Hepatocyte (in vitro differentiated cells): ENCODE data around the gene OAS1. TPM values are rescaled to one million over a fixed set of nuclear protein-coding genes. Genes with fewer than 3 reads are reported as not detected.

ENCODE experiments used
- DNase-seq: peaks from one replicate; pipeline ENCODE4 v3.0.0-alpha.2; 2016; ENCODE audit warnings: low spot score
- H2AFZ ChIP-seq: fragments of 200-600 bp; sonication (generic); 2 replicates; pipeline ENCODE4 v1.6.0; 2016; ENCODE audit warnings: antibody characterized with exemption, mild to moderate bottlenecking
- H3K27ac ChIP-seq: fragments of 200-600 bp; sonication (generic); 2 replicates; pipeline ENCODE4 v1.5.1; 2016; ENCODE audit warnings: mild to moderate bottlenecking
- H3K27me3 ChIP-seq: fragments of 200-600 bp; sonication (generic); 2 replicates; pipeline ENCODE4 v1.6.1; 2016
- H3K36me3 ChIP-seq: fragments of 200-600 bp; sonication (generic); replicated peaks from 2 replicates; pipeline ENCODE4 v1.5.1; 2016; ENCODE audit warnings: low read depth; ENCODE audit not compliant: insufficient read depth
- H3K4me1 ChIP-seq: fragments of 200-600 bp; sonication (generic); 2 replicates; pipeline ENCODE4 v1.5.1; 2016; ENCODE audit warnings: mild to moderate bottlenecking, moderate library complexity; ENCODE audit not compliant: insufficient read depth
- H3K4me2 ChIP-seq: fragments of 200-600 bp; sonication (generic); 2 replicates; pipeline ENCODE4 v1.6.0; 2016
- H3K4me3 ChIP-seq: fragments of 200-600 bp; sonication (generic); 2 replicates; pipeline ENCODE4 v1.5.1; 2016; ENCODE audit warnings: mild to moderate bottlenecking
- H3K79me2 ChIP-seq: fragments of 200-600 bp; sonication (generic); 2 replicates; pipeline ENCODE4 v1.6.0; 2017; ENCODE audit warnings: mild to moderate bottlenecking
- H3K9me2 ChIP-seq: fragments of 200-600 bp; sonication (generic); replicated peaks from 2 replicates; pipeline ENCODE4 v1.6.0; 2017; ENCODE audit warnings: mild to moderate bottlenecking; ENCODE audit not compliant: insufficient read depth
- H3K9me3 ChIP-seq: fragments of 200-600 bp; sonication (generic); 2 replicates; pipeline ENCODE4 v1.5.1; 2016; ENCODE audit warnings: low read depth, mild to moderate bottlenecking
- H4K20me1 ChIP-seq: fragments of 200-600 bp; sonication (generic); 2 replicates; pipeline ENCODE4 v1.6.0; 2016; ENCODE audit warnings: mild to moderate bottlenecking; ENCODE audit not compliant: insufficient read depth, poor library complexity, severe bottlenecking
- EZH2 ChIP-seq: fragments of 200-600 bp; sonication (generic); IDR thresholded peaks from 2 replicates; pipeline ENCODE4 v1.6.1; 2016; ENCODE audit warnings: antibody characterized with exemption, mild to moderate bottlenecking, borderline replicate concordance
- EZH2phosphoT487 ChIP-seq: fragments of 200-600 bp; sonication (generic); IDR thresholded peaks from one replicate; pipeline ENCODE4 v1.6.1; 2018; ENCODE audit warnings: antibody characterized with exemption, mild to moderate bottlenecking, low read depth, moderate library complexity; ENCODE audit not compliant: unreplicated experiment, severe bottlenecking
- WGBS: methylation state at CpG from one replicate; pipeline ENCODE4 v1.1.6; 2016; ENCODE audit warnings: low lambda C conversion rate; ENCODE audit errors: missing lambda C conversion rate; 5-methylcytosine and 5-hydroxymethylcytosine counted together
- polyA plus RNA-seq: library from polyadenylated mRNA; unstranded; fragments of >200 nt; fragmentation: Nextera tagmentation; extraction: Ambion mirVana; gene quantifications from 2 replicates; pipeline ENCODE4 v1.2.1, GENCODE V29; 2016
- total RNA-seq: library from RNA; depleted of rRNA; stranded (reverse); fragments of >200 nt; gene quantifications from 2 replicates; pipeline ENCODE4 v1.2.3, GENCODE V29; 2014
- TF ChIP-seq, protein P1 (sequence below): fragments of 200-600 bp; sonication (generic); IDR thresholded peaks from 2 replicates; pipeline ENCODE4 v1.5.1; 2016; ENCODE audit warnings: antibody characterized with exemption, mild to moderate bottlenecking; ENCODE audit not compliant: poor library complexity

The OAS1 gene
- total and polyA plus RNA-seq, 2 experiments from 2014 or later = 18.6 to 25.0 TPM

- no peak overlapping the region for H2AFZ ChIP-seq
- 71% methylated on average over 6 of the region's 6 CpGs for WGBS
- H3K9me3 ChIP-seq = no peaks in the 10 kb centered on the region
- H3K4me3 ChIP-seq = no peak overlapping the region
- no peak overlapping the region for H3K4me2 ChIP-seq
- H3K27me3 ChIP-seq = peaks cover 17% of the 10 kb centered on the region
- H4K20me1 ChIP-seq = no peaks in the 10 kb centered on the region
- H3K9me2 ChIP-seq = no peaks in the 10 kb centered on the region
- no peak for TF ChIP-seq EZH2
- no peak for TF ChIP-seq EZH2phosphoT487
- TF ChIP-seq, protein P1, sequence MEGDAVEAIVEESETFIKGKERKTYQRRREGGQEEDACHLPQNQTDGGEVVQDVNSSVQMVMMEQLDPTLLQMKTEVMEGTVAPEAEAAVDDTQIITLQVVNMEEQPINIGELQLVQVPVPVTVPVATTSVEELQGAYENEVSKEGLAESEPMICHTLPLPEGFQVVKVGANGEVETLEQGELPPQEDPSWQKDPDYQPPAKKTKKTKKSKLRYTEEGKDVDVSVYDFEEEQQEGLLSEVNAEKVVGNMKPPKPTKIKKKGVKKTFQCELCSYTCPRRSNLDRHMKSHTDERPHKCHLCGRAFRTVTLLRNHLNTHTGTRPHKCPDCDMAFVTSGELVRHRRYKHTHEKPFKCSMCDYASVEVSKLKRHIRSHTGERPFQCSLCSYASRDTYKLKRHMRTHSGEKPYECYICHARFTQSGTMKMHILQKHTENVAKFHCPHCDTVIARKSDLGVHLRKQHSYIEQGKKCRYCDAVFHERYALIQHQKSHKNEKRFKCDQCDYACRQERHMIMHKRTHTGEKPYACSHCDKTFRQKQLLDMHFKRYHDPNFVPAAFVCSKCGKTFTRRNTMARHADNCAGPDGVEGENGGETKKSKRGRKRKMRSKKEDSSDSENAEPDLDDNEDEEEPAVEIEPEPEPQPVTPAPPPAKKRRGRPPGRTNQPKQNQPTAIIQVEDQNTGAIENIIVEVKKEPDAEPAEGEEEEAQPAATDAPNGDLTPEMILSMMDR = no peak
- H3K36me3 ChIP-seq = no peaks in the 10 kb centered on the region
- DNase-seq = no peak
- H3K4me1 ChIP-seq = no peaks in the 10 kb centered on the region
- no peak overlapping the region for H3K27ac ChIP-seq
- no peaks in the 10 kb centered on the region for H3K79me2 ChIP-seq
Observed at GRCh38 chr12:112881602-112882001, 25.2 kb upstream of the OAS1 start.

DNA sequence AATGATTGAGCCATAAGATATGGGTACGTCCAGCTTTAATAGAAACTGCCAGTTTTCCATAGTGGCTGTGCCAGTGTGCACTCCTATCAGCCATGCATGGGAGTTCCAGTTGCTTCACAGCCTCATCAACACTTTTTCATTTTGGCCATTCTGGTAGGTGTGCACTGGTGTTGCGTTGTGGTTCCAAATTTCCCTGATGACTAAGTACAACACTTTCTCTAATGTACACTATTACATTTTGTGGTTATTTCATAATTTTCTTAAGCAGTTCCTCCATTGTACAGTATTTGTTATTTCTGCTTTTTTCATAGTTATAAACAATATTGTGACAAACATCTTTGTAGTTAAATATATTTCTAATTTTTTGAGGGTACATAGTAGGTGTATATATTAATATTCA, 21.5 kb upstream of the OAS1 start:
- H3K9me3 ChIP-seq = no peaks in the 10 kb centered on the region
- H2AFZ ChIP-seq = no peak overlapping the region
- H3K9me2 ChIP-seq = no peaks in the 10 kb centered on the region
- no peaks in the 10 kb centered on the region for H3K36me3 ChIP-seq
- H3K27me3 ChIP-seq = peaks cover 3% of the 10 kb centered on the region
- no peak overlapping the region for H3K4me2 ChIP-seq
- H3K79me2 ChIP-seq = no peaks in the 10 kb centered on the region
- DNase-seq = no peak
- no peak overlapping the region for H3K27ac ChIP-seq
- no peak overlapping the region for H3K4me3 ChIP-seq
- no peaks in the 10 kb centered on the region for H3K4me1 ChIP-seq
- H4K20me1 ChIP-seq = no peaks in the 10 kb centered on the region
- 80% methylated on average over 2 of the region's 2 CpGs for WGBS
- TF ChIP-seq, protein P1 = no peak
- TF ChIP-seq EZH2 (no peak), EZH2phosphoT487 (no peak)

DNA sequence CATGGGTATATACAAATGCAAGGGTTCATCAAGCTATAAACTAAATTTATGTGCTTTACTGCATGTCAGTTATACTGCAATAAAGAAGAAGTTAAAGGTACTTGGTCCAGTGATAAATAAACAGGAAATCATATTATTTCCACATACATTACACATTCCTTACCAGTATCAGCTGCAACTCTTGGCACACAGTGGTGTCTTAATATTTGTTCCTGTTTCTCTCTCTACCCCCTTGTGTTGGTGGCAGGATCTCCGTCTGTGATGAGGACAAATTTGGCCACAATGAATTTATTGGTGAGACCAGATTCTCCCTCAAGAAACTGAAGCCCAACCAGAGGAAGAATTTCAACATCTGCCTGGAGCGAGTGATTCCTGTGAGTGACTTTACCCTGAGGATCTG, 19.2 kb upstream of the OAS1 start:
- no peaks in the 10 kb centered on the region for H3K27me3 ChIP-seq
- DNase-seq = no peak
- WGBS = 65% methylated on average over 2 of the region's 2 CpGs
- H3K36me3 ChIP-seq = no peaks in the 10 kb centered on the region
- TF ChIP-seq, protein P1 = no peak
- TF ChIP-seq EZH2phosphoT487 (no peak), EZH2 (no peak)
- no peaks in the 10 kb centered on the region for H3K79me2 ChIP-seq
- H4K20me1 ChIP-seq = no peaks in the 10 kb centered on the region
- H2AFZ ChIP-seq = no peak overlapping the region
- H3K9me3 ChIP-seq = no peaks in the 10 kb centered on the region
- H3K4me3 ChIP-seq = no peak overlapping the region
- no peaks in the 10 kb centered on the region for H3K4me1 ChIP-seq
- no peak overlapping the region for H3K27ac ChIP-seq
- no peak overlapping the region for H3K4me2 ChIP-seq
- no peaks in the 10 kb centered on the region for H3K9me2 ChIP-seq
